ENCODE results near the gene TFR2. TPM values are rescaled to one million over a fixed set of nuclear protein-coding genes. Genes with fewer than 3 reads are reported as not detected.

The TFR2 gene
- total and polyA plus RNA-seq, 8 donors, result 0.67 to 2.6 (median 1.2) TPM

DNA sequence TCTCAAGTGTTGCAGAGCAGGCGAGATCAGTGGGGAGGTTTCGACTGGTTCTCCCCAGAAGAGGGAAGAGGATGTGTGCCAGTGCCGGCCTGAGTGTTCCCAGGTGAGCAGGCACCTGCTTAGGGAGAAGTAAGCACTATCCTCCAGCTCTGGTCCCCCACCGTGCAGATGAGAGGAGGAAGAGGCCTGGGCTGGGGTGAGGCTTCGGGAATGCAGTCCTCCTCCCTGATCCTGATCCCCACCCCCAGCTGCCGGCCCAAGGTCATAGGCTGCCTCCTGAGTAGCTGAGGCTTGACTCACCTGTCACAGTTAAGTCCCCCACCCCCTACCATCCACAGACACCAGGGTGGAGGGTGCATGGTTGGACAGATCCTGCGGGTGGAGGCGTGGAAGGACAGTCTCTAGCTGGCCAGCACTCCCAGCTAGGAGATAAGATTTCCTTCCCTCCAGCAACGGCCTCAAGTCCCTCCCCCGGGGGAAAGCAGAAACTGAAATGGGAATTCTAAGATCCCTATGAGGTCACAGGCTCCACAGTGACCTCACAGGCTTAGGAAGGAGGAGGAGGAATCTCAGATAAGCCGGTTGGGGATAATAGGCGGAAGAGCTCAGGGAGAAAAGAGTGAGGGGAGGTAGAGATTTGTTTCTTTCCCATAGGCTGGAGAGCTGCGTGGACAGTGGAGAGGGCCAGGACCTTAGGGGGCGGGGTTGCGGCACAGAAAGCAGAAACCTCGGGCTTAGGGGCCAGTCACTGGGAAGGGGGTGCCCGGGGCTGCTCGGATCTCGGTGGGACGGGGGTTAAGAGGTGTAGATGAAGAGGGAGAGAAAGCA lies 56.5 kb downstream of the TFR2 start:
- peak overlapping the region; percentile 78 to 100 for H3K4me3 ChIP-seq
- peaks cover 0 to 26% of the 10 kb centered on the region in 2 donors for H3K36me3 ChIP-seq
- peaks cover 25 to 51% of the 10 kb centered on the region in 2 donors for H3K4me1 ChIP-seq
- H3K9me3 ChIP-seq, result no peaks in the 10 kb centered on the region
- TF ChIP-seq CTCF (IDR thresholded peaks at IDR 0.05), result no peak
- peaks cover 0 to 9% of the 10 kb centered on the region in 2 donors for H3K27me3 ChIP-seq
- DNase-seq (peak in 3 of 4 donors; percentile 73 to 85 (median 85)), ATAC-seq (peak; percentile 3)
- H3K27ac ChIP-seq, result peak overlapping the region; percentile 95 to 98
- intact Hi-C loops (cut with DNase I), result no loop called here

GRCh38 chr7:100584054-100584682 lies 57.2 kb downstream of the TFR2 start:
- peak in 2 of 4 donors; percentile 61 to 90 for DNase-seq
- Histone ChIP-seq H3K4me3 (peak overlapping the region; percentile 78 to 100), H3K36me3 (peaks cover 0 to 33% of the 10 kb centered on the region in 2 donors), H3K27me3 (peaks cover 0 to 2% of the 10 kb centered on the region in 2 donors), H3K4me1 (peaks cover 25 to 51% of the 10 kb centered on the region in 2 donors), H3K27ac (peak overlapping the region; percentile 95 to 98), H3K9me3 (no peaks in the 10 kb centered on the region)
- peak; percentile 2 for ATAC-seq
- intact Hi-C loops (cut with DNase I), result no loop called here
- TF ChIP-seq CTCF (IDR thresholded peaks at IDR 0.05), result no peak

DNA sequence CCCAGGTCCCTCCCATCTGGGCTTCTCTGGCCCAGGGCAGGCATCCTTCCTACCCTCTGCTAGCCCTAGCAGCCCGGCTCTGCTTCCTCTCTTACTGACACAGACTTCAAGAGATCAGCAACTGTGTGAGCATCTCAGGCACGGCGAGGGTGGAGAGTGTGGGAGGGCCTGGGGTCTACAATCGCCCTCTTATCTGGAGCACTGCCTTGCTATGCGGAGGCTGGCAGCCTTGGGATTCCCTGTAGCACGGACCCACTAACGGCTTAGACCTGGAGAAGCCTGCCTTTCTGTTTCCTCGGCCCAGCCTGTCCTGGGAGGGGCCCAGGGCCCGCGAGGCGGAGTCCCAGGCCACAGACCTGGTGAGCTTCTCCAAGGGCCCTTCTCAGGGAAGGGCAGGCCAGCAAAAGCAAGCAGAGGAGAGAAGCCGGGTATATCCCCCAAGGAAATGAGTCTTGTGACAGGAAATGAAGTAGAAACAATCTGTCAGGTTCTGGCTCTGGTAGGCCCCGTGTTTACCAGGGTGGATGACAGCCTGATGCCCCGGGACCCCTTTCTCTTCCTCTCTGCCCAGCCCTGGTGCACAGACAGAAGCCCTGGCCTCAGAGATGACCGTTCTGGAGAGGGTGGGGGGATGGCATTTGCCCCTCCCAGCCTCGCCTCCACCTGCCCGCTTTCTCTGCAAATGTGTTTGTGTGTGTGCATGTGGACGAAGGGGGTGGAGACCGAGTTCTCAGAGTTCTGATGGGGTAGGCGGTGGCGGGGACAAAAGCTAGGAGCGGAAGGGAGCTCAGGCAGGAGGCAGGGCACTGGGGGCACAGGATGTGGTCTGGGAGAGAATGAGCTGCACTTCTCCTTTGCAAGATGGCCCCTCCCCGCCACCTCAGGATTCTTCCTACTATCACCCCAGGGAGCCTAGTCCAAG lies 58.0 kb downstream of the TFR2 start:
- H3K27me3 ChIP-seq, result no peaks in the 10 kb centered on the region
- ATAC-seq, result peak; percentile 29
- intact Hi-C loops (cut with DNase I), result no loop called here
- TF ChIP-seq CTCF (IDR thresholded peaks at IDR 0.05), result no peak
- no peaks in the 10 kb centered on the region for H3K9me3 ChIP-seq
- peak overlapping the region; percentile 78 to 100 for H3K4me3 ChIP-seq
- DNase-seq, result peak in 2 of 4 donors; percentile 88 to 92
- H3K4me1 ChIP-seq, result peaks cover 25 to 51% of the 10 kb centered on the region in 2 donors
- H3K27ac ChIP-seq, result peak overlapping the region; percentile 95 to 98
- H3K36me3 ChIP-seq, result peaks cover 0 to 41% of the 10 kb centered on the region in 2 donors

DNA sequence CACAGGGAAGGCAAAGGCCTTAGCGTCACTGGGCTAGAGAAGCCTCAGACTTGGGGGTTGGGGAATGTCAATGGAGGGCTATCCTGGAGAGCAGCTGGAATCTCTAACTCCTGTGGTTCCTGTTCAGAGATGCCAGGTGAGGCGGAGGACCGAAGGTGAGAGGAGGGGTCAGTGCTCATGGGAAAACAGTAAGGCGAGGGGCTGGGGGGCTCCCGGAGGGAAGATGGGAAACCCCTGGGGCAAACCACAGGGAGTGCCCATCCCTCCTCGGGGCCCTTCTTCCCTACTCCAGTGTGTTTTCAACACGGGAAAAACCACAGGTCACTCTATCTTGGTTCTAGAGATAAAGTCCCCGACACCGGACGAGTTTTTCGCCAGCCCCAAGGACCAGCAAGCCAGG lies 58.7 kb downstream of the TFR2 start:
- peak overlapping the region; percentile 95 to 98 for H3K27ac ChIP-seq
- H3K4me3 ChIP-seq, result peak overlapping the region in 1 of 2 donors; percentile 78
- intact Hi-C loops (cut with DNase I), result no loop called here
- ATAC-seq (no peak), DNase-seq (no peak)
- H3K27me3 ChIP-seq, result no peaks in the 10 kb centered on the region
- H3K9me3 ChIP-seq, result no peaks in the 10 kb centered on the region
- peaks cover 0 to 48% of the 10 kb centered on the region in 2 donors for H3K36me3 ChIP-seq
- TF ChIP-seq CTCF (IDR thresholded peaks at IDR 0.05), result no peak
- H3K4me1 ChIP-seq, result peaks cover 25 to 51% of the 10 kb centered on the region in 2 donors

All from left lung (tissue), 10 donors.